Neuron (in vitro differentiated cells): ENCODE results near the gene SERPINA6.
"Not testable (repeated sequence)": the region's sequence is repeated elsewhere in the genome, so short reads cannot be mapped to it uniquely, and the experiment has no call there.

ENCODE experiments used
- H2AFZ ChIP-seq: one replicate; pipeline ENCODE4 v1.6.1; 2013; ENCODE audit warnings: low read depth, mild to moderate bottlenecking, inconsistent platforms, low read length, moderate library complexity
- H3K27me3 ChIP-seq: one replicate; pipeline ENCODE4 v1.6.1; 2013; ENCODE audit warnings: low read length; ENCODE audit not compliant: insufficient read depth
- H3K36me3 ChIP-seq: one replicate; pipeline ENCODE4 v1.6.1; 2013; ENCODE audit warnings: low read length; ENCODE audit not compliant: insufficient read depth
- H3K4me1 ChIP-seq: one replicate; pipeline ENCODE4 v1.6.1; 2013; ENCODE audit warnings: low read length; ENCODE audit not compliant: insufficient read depth
- H3K4me3 ChIP-seq: 2 replicates; pipeline ENCODE4 v1.5.1; 2013; ENCODE audit warnings: mild to moderate bottlenecking, low read length, moderate library complexity
- H3K9me3 ChIP-seq: one replicate; pipeline ENCODE4 v1.6.1; 2013; ENCODE audit warnings: low read length

The SERPINA6 gene

GRCh38 chr14:94306047-94306978 is 16.8 kb downstream of the SERPINA6 start:
- Histone ChIP-seq H3K9me3 (no peaks in the 10 kb centered on the region), H3K4me1 (no peaks in the 10 kb centered on the region), H2AFZ (no peak overlapping the region), H3K4me3 (no peak overlapping the region), H3K36me3 (no peaks in the 10 kb centered on the region), H3K27me3 (no peaks in the 10 kb centered on the region)

GRCh38 chr14:94305620-94306019 is 17.5 kb downstream of the SERPINA6 start:
- Histone ChIP-seq H3K4me1 (no peaks in the 10 kb centered on the region), H2AFZ (no peak overlapping the region), H3K36me3 (no peaks in the 10 kb centered on the region), H3K4me3 (no peak overlapping the region), H3K9me3 (no peaks in the 10 kb centered on the region), H3K27me3 (no peaks in the 10 kb centered on the region)

- Histone ChIP-seq H3K27me3 (no peaks in the 10 kb centered on the region), H3K9me3 (no peaks in the 10 kb centered on the region), H2AFZ (no peak overlapping the region)
Observed at GRCh38 chr14:94304243-94304642, 18.9 kb downstream of the SERPINA6 start.

GRCh38 chr14:94303111-94303510 is 20.0 kb downstream of the SERPINA6 start:
- Histone ChIP-seq H3K9me3 (no peaks in the 10 kb centered on the region), H3K36me3 (no peaks in the 10 kb centered on the region), H3K4me3 (no peak overlapping the region), H3K4me1 (no peaks in the 10 kb centered on the region), H3K27me3 (no peaks in the 10 kb centered on the region), H2AFZ (no peak overlapping the region)

More at GRCh38 chr14:94304243-94304642, 18.9 kb downstream of the SERPINA6 start:
- Histone ChIP-seq H3K4me1 (no peaks in the 10 kb centered on the region), H3K4me3 (no peak overlapping the region), H3K36me3 (no peaks in the 10 kb centered on the region)

GRCh38 chr14:94298130-94298529 is 25.0 kb downstream of the SERPINA6 start:
- no peaks in the 10 kb centered on the region for H3K27me3 ChIP-seq
- no peaks in the 10 kb centered on the region for H3K9me3 ChIP-seq
- H2AFZ ChIP-seq: no peak overlapping the region
- no peak overlapping the region for H3K4me3 ChIP-seq
- no peaks in the 10 kb centered on the region for H3K4me1 ChIP-seq
- H3K36me3 ChIP-seq: no peaks in the 10 kb centered on the region

GRCh38 chr14:94296181-94296545 is 27.0 kb downstream of the SERPINA6 start:
- not testable (repeated sequence) for H2AFZ ChIP-seq, H3K4me3 ChIP-seq, H3K9me3 ChIP-seq, H3K4me1 ChIP-seq, H3K27me3 ChIP-seq, H3K36me3 ChIP-seq

- Histone ChIP-seq H3K27me3 (no peaks in the 10 kb centered on the region), H3K9me3 (no peaks in the 10 kb centered on the region), H3K4me1 (no peaks in the 10 kb centered on the region), H3K4me3 (no peak overlapping the region), H2AFZ (no peak overlapping the region), H3K36me3 (no peaks in the 10 kb centered on the region)
Observed at GRCh38 chr14:94295360-94296180, 27.6 kb downstream of the SERPINA6 start.

- H3K4me3 ChIP-seq: no peak overlapping the region
- no peaks in the 10 kb centered on the region for H3K9me3 ChIP-seq
- H3K36me3 ChIP-seq: no peaks in the 10 kb centered on the region
- H3K4me1 ChIP-seq: no peaks in the 10 kb centered on the region
- no peak overlapping the region for H2AFZ ChIP-seq
- H3K27me3 ChIP-seq: no peaks in the 10 kb centered on the region
Observed at GRCh38 chr14:94293578-94293924, 29.6 kb downstream of the SERPINA6 start.

- Histone ChIP-seq H2AFZ (no peak within 1 kb of the TSS), H3K27me3 (no peaks in the 10 kb centered on the region), H3K4me1 (no peaks in the 10 kb centered on the region)
Observed at GRCh38 chr14:94292872-94293577, 30.1 kb downstream of the SERPINA6 start, which contains the start of gene SERPINA10. SERPINA10 (minus strand) TSS chr14:94293268; CDS start chr14:94290593, 2,675 bp downstream.

GRCh38 chr14:94292526-94292871 is 30.6 kb downstream of the SERPINA6 start:
- Histone ChIP-seq H3K4me1 (no peaks in the 10 kb centered on the region), H3K36me3 (no peaks in the 10 kb centered on the region), H3K9me3 (no peaks in the 10 kb centered on the region), H3K4me3 (no peak overlapping the region), H3K27me3 (no peaks in the 10 kb centered on the region), H2AFZ (no peak overlapping the region)

More at GRCh38 chr14:94292872-94293577, 30.1 kb downstream of the SERPINA6 start, which contains the start of gene SERPINA10:
- Histone ChIP-seq H3K36me3 (no peaks in the 10 kb centered on the region), H3K9me3 (no peaks in the 10 kb centered on the region), H3K4me3 (no peak within 1 kb of the TSS)

- H3K36me3 ChIP-seq: no peaks in the 10 kb centered on the region
- no peaks in the 10 kb centered on the region for H3K4me1 ChIP-seq
- no peak overlapping the region for H3K4me3 ChIP-seq
- no peaks in the 10 kb centered on the region for H3K9me3 ChIP-seq
- no peak overlapping the region for H2AFZ ChIP-seq
- H3K27me3 ChIP-seq: no peaks in the 10 kb centered on the region
Observed at GRCh38 chr14:94291906-94292525, 31.1 kb downstream of the SERPINA6 start.

GRCh38 chr14:94291159-94291905 is 31.8 kb downstream of the SERPINA6 start:
- Histone ChIP-seq H3K4me3 (no peak overlapping the region), H3K9me3 (no peaks in the 10 kb centered on the region), H3K27me3 (no peaks in the 10 kb centered on the region), H3K4me1 (no peaks in the 10 kb centered on the region), H2AFZ (no peak overlapping the region), H3K36me3 (no peaks in the 10 kb centered on the region)
